H1 (cell line): ENCODE results near the gene ZMIZ1. TPM values are rescaled to one million over a fixed set of nuclear protein-coding genes. Genes with fewer than 3 reads are reported as not detected.

Experiments
- ASH2L ChIP-seq: fragments of 200-600, 300-600 bp; sonication (generic); IDR thresholded peaks from one replicate; pipeline ENCODE4 v1.7.1; 2017; ENCODE audit warnings: low read length
- BRCA1 ChIP-seq: IDR thresholded peaks from 2 replicates; pipeline ENCODE4 v1.6.1; 2012; ENCODE audit warnings: low read depth, low read length, improper control_type of control experiment
- CBX5 ChIP-seq: fragments of 300-800, 300-1000 bp; sonication (generic); IDR thresholded peaks from 2 replicates; pipeline ENCODE4 v1.7.1; 2016; ENCODE audit warnings: antibody characterized with exemption, low read length, low read depth
- CBX8 ChIP-seq: fragments of 300-800, 300-1000 bp; sonication (generic); IDR thresholded peaks from 2 replicates; pipeline ENCODE4 v1.7.1; 2016; ENCODE audit warnings: low read depth, low read length, borderline replicate concordance
- CHD7 ChIP-seq: fragments of 300-600 bp; sonication (generic); IDR thresholded peaks from 2 replicates; pipeline ENCODE4 v1.7.1; 2012; ENCODE audit warnings: low read length, moderate library complexity, mild to moderate bottlenecking, inconsistent platforms; ENCODE audit not compliant: insufficient replicate concordance
- CREB1 ChIP-seq: IDR thresholded peaks from 2 replicates; pipeline ENCODE4 v1.6.1; 2012; ENCODE audit warnings: inconsistent platforms
- EP300 ChIP-seq, 2 experiments: IDR thresholded peaks; 1 replicate in 1 of 2; 2 replicates in 1 of 2; pipeline ENCODE4 v1.6.1; 2011 to 2012; ENCODE audit warnings: low read depth in 2 of 2, low read length in 2 of 2, mild to moderate bottlenecking in 2 of 2, borderline replicate concordance in 1 of 2, inconsistent platforms in 1 of 2, moderate library complexity in 1 of 2
- HDAC2 ChIP-seq, 2 experiments: fragments of 300-600 bp in 1 of 2; sonication (generic) in 1 of 2; IDR thresholded peaks; 2 replicates each; pipeline ENCODE4 v1.6.1; 2011 to 2012; ENCODE audit warnings: low read depth in 2 of 2, low read length in 2 of 2, mild to moderate bottlenecking in 2 of 2, moderate library complexity in 2 of 2, borderline replicate concordance in 1 of 2, inconsistent platforms in 1 of 2
- MAFK ChIP-seq: IDR thresholded peaks from 2 replicates; pipeline ENCODE4 v1.6.1; 2012; ENCODE audit warnings: low read depth, mild to moderate bottlenecking, improper control_type of control experiment, low read length
- SAP30 ChIP-seq: fragments of 300-600 bp; sonication (generic); IDR thresholded peaks from 2 replicates; pipeline ENCODE4 v1.7.1; 2012; ENCODE audit warnings: low read length, moderate library complexity, mild to moderate bottlenecking, inconsistent platforms; ENCODE audit not compliant: insufficient read depth, insufficient replicate concordance
- TAF7 ChIP-seq: optimal IDR thresholded peaks from 2 replicates; pipeline ENCODE3; 2011; ENCODE audit warnings: low read depth, mild to moderate bottlenecking, inconsistent platforms, low read length, moderate library complexity, borderline replicate concordance
- polyA plus RNA-seq, 7 experiments: library from polyadenylated mRNA; depleted of rRNA in 3 of 7; stranded (reverse) in 5 of 7; unstranded in 2 of 7; fragments of >200 nt in 5 of 7; fragments of 200-250 nt in 2 of 7; gene quantifications; 1 replicate in 5 of 7; 2 replicates in 1 of 7; 4 replicates in 1 of 7; pipeline versions ENCODE4 v1.2.1 to v1.2.3, GENCODE V29; 2011 to 2013; ENCODE audit warnings: missing spikeins in 2 of 7, mixed read lengths in 2 of 7
- total RNA-seq: library from RNA; stranded (reverse); fragmentation: NEBNext Ultra II Directional; extraction: Animal tissue kit (Norgen Biotek cat#: 25700); gene quantifications from 2 replicates; pipeline ENCODE4 v1.2.1, GENCODE V29; 2021

Gene ZMIZ1
- total and polyA plus RNA-seq, 2 of the 8 experiments (the other 6 are each of a cell fraction or from before 2014, with no cell fraction given): 8.1 to 28.0 TPM

GRCh38 chr10:79166741-79167140, 98.0 kb downstream of the ZMIZ1 start (continued):
- no peak for TF ChIP-seq CHD7
- no peak for TF ChIP-seq CBX5
- no peak for TF ChIP-seq SAP30
- no peak for TF ChIP-seq MAFK
- no peak for TF ChIP-seq EP300 (IDR thresholded peaks at IDR 0.05; ENCODE audit: borderline replicate concordance in 1 of 2, low read depth in 2 of 2, low read length in 2 of 2)
- TF ChIP-seq CBX8: no peak
- TF ChIP-seq HDAC2 (IDR thresholded peaks at IDR 0.05; ENCODE audit: borderline replicate concordance in 1 of 2, low read depth in 2 of 2, low read length in 2 of 2): no peak
- TF ChIP-seq CREB1: no peak
- no peak for TF ChIP-seq ASH2L
- TF ChIP-seq BRCA1: no peak
- TF ChIP-seq TAF7: no peak
- TF ChIP-seq, all 59 proteins: peak for 0
